Neural cell (in vitro differentiated cells): ENCODE results near the gene THRB.

Source experiments
- EZH2 ChIP-seq: fragments of 200-600, 300-800 bp; shearing (Covaris generic), sonication (generic); IDR thresholded peaks from 2 replicates; pipeline ENCODE4 v1.6.1; 2014; ENCODE audit warnings: antibody characterized with exemption, low read length, borderline replicate concordance, mild to moderate bottlenecking; ENCODE audit not compliant: insufficient read depth, poor library complexity, severe bottlenecking
- TAF1 ChIP-seq: IDR thresholded peaks from 2 replicates; pipeline ENCODE4 v1.6.1; 2012; ENCODE audit warnings: low read depth
- TF ChIP-seq, protein P1 (sequence below): fragments of 450-650 bp; IDR thresholded peaks from 2 replicates; pipeline ENCODE4 v1.5.1; 2014; ENCODE audit warnings: antibody characterized with exemption, mild to moderate bottlenecking, moderate library complexity; ENCODE audit not compliant: poor library complexity, severe bottlenecking

DNA sequence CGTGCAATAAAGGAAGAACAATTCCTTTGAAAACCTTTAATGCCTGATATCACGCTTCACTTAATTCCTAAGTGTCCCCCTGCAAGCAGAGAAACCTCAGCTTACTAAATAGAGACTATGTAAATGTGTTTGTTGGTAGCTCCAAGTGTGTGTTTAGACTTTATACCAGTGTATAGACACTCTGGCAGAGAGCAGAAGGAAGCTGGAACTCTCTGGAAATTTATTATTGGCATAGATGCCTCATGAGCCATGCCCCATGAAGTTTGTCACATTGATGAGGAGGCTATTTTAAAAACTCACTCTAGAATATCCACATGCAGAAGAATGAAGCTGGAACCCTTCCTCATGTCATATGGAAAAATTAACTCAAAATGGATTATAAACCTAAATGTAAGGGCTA, 99.9 kb downstream of the THRB start:
- TF ChIP-seq, protein P1, sequence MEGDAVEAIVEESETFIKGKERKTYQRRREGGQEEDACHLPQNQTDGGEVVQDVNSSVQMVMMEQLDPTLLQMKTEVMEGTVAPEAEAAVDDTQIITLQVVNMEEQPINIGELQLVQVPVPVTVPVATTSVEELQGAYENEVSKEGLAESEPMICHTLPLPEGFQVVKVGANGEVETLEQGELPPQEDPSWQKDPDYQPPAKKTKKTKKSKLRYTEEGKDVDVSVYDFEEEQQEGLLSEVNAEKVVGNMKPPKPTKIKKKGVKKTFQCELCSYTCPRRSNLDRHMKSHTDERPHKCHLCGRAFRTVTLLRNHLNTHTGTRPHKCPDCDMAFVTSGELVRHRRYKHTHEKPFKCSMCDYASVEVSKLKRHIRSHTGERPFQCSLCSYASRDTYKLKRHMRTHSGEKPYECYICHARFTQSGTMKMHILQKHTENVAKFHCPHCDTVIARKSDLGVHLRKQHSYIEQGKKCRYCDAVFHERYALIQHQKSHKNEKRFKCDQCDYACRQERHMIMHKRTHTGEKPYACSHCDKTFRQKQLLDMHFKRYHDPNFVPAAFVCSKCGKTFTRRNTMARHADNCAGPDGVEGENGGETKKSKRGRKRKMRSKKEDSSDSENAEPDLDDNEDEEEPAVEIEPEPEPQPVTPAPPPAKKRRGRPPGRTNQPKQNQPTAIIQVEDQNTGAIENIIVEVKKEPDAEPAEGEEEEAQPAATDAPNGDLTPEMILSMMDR, result no peak
- no peak for TF ChIP-seq TAF1
- no peak for TF ChIP-seq EZH2
